Activated CD4-positive, alpha-beta T cell treated with anti-CD3 and anti-CD28 coated beads for 36 hours (primary cell): ENCODE results near the gene MTX3. TPM values are rescaled to one million over a fixed set of nuclear protein-coding genes. Genes with fewer than 3 reads are reported as not detected.

Source experiments
- ATAC-seq: fragments of 200-7000 bp; cut with Tn5 transposase; one replicate; pipeline ENCODE4 v1.10.0; 2021; ENCODE audit warnings: mild to moderate bottlenecking, moderate library complexity
- CTCF ChIA-PET: fragments of 350-600 bp; sonication (Branson Sonifier 250); formaldehyde crosslinking; loops from one replicate; lab custom pipeline; 2021; ENCODE audit warnings: antibody characterized with exemption; lab: Charles Lee
- POLR2A ChIA-PET: fragments of 350-600 bp; sonication (Branson Sonifier 250); formaldehyde crosslinking; loops from one replicate; lab custom pipeline; 2021; ENCODE audit warnings: antibody characterized with exemption, inconsistent platforms; lab: Charles Lee
- DNase-seq: peaks from one replicate; pipeline ENCODE4 v3.0.0-alpha.2; 2020
- H3K27ac Mint-ChIP-seq: one replicate; pipeline ENCODE4 v1.8.0; 2021; ENCODE audit warnings: mixed read lengths
- H3K27me3 Mint-ChIP-seq: one replicate; pipeline ENCODE4 v1.8.0; 2021; ENCODE audit warnings: mixed read lengths
- H3K36me3 Mint-ChIP-seq: one replicate; pipeline ENCODE4 v1.8.0; 2021; ENCODE audit warnings: low read depth, mixed read lengths
- H3K4me1 Mint-ChIP-seq: one replicate; pipeline ENCODE4 v1.8.0; 2021; ENCODE audit warnings: mixed read lengths
- H3K4me3 Mint-ChIP-seq: one replicate; pipeline ENCODE4 v1.8.0; 2021; ENCODE audit warnings: mild to moderate bottlenecking, moderate library complexity, mixed read lengths
- H3K9me3 Mint-ChIP-seq: one replicate; pipeline ENCODE4 v1.8.0; 2021; ENCODE audit warnings: low read depth, mixed read lengths
- intact Hi-C, 2 experiments: fragments of 100-400 bp; cut with DNase I in 1 of 2; cut with micrococcal nuclease in 1 of 2; formaldehyde crosslinking; loops; one replicate each; pipeline versions ENCODE4 v1.14.2 to v1.15.1; 2022 to 2024; cut with DNase I, micrococcal nuclease
- total RNA-seq, 2 experiments: library from RNA; stranded (reverse); gene quantifications; one replicate each; pipeline ENCODE4 v1.2.3, GENCODE V29; 2021

The MTX3 gene
- total RNA-seq, 2 experiments from 2014 or later, result 11.9 to 14.3 TPM

GRCh38 chr5:79934681-79935080 is 56.4 kb downstream of the MTX3 start:
- Mint-ChIP-seq H3K4me3 (no peak overlapping the region), H3K27me3 (peaks cover 2% of the 10 kb centered on the region), H3K4me1 (no peaks in the 10 kb centered on the region), H3K27ac (no peak overlapping the region), H3K9me3 (no peaks in the 10 kb centered on the region), H3K36me3 (no peaks in the 10 kb centered on the region)
- ChIA-PET CTCF (interaction anchor here (0.7 to 1.2 kb wide), 2 partner anchors 10 to 36 kb away, joined by 3 read pairs; no protein-coding TSS in a partner anchor), POLR2A (no interaction called here)
- no peak for ATAC-seq
- DNase-seq, result no peak
- intact Hi-C loops, result no loop called here

GRCh38 chr5:79932510-79933504 is 58.3 kb downstream of the MTX3 start:
- Mint-ChIP-seq H3K4me1 (no peaks in the 10 kb centered on the region), H3K4me3 (no peak overlapping the region), H3K27ac (no peak overlapping the region), H3K27me3 (peaks cover 2% of the 10 kb centered on the region), H3K9me3 (no peaks in the 10 kb centered on the region), H3K36me3 (no peaks in the 10 kb centered on the region)
- intact Hi-C loops, result no loop called here
- POLR2A ChIA-PET, result no interaction called here
- no peak for ATAC-seq
- no peak for DNase-seq
- CTCF ChIA-PET, result interaction anchor here (1.0 to 1.3 kb wide), 3 partner anchors 13 to 150 kb away, joined by 3 to 4 read pairs (median 4); no protein-coding TSS in a partner anchor

- DNase-seq, result no peak
- no peak overlapping the region for H3K27ac Mint-ChIP-seq
- H3K4me1 Mint-ChIP-seq, result no peaks in the 10 kb centered on the region
- H3K27me3 Mint-ChIP-seq, result peaks cover under 1% of the 10 kb centered on the region
- ChIA-PET POLR2A (no interaction called here), CTCF (interaction anchor here (1.2 kb wide), 1 partner anchor 12 kb away, joined by 4 read pairs; no protein-coding TSS in a partner anchor)
- intact Hi-C loops, result no loop called here
- H3K9me3 Mint-ChIP-seq, result no peaks in the 10 kb centered on the region
- H3K4me3 Mint-ChIP-seq, result no peak overlapping the region
- no peaks in the 10 kb centered on the region for H3K36me3 Mint-ChIP-seq
- ATAC-seq, result no peak
These were observed 59.2 kb downstream of the MTX3 start for GRCh38 chr5:79931866-79932265.

GRCh38 chr5:79931409-79931808 is 59.7 kb downstream of the MTX3 start:
- no peak for ATAC-seq
- DNase-seq, result no peak
- Mint-ChIP-seq H3K27ac (no peak overlapping the region), H3K36me3 (no peaks in the 10 kb centered on the region), H3K9me3 (no peaks in the 10 kb centered on the region), H3K4me1 (no peaks in the 10 kb centered on the region), H3K27me3 (no peaks in the 10 kb centered on the region), H3K4me3 (no peak overlapping the region)
- intact Hi-C loops, result no loop called here
- ChIA-PET CTCF (no interaction called here), POLR2A (no interaction called here)

- Mint-ChIP-seq H3K4me1 (no peaks in the 10 kb centered on the region), H3K27me3 (no peaks in the 10 kb centered on the region), H3K9me3 (no peaks in the 10 kb centered on the region), H3K36me3 (no peaks in the 10 kb centered on the region), H3K4me3 (no peak overlapping the region), H3K27ac (no peak overlapping the region)
- DNase-seq (no peak), ATAC-seq (no peak)
- intact Hi-C loops, result loop anchor here in 1 of 2 experiments (5.0 kb wide), 1 partner anchor 58 kb away; no protein-coding TSS in a partner anchor
- ChIA-PET CTCF (interaction anchor here (0.6 kb wide), 1 partner anchor 56 kb away, joined by 3 read pairs; no protein-coding TSS in a partner anchor), POLR2A (no interaction called here)
These were observed 62.0 kb downstream of the MTX3 start for GRCh38 chr5:79929095-79929494.

Other genes starting within 250 kb of the MTX3 start
- gene THBS4, start 44.1 kb upstream of the MTX3 start, total RNA-seq, result 1 to 10 TPM; 2.1 to 2.3 TPM